DMS153 (cell line): ENCODE results near the gene CAMK2D.

Source experiments
- DNase-seq: peaks from one replicate; lab custom pipeline; 2025; lab: John Stamatoyannopoulos, UW

Gene CAMK2D

GRCh38 chr4:113604955-113605354 is 156.6 kb downstream of the CAMK2D start:
- DNase-seq: no peak

DNA sequence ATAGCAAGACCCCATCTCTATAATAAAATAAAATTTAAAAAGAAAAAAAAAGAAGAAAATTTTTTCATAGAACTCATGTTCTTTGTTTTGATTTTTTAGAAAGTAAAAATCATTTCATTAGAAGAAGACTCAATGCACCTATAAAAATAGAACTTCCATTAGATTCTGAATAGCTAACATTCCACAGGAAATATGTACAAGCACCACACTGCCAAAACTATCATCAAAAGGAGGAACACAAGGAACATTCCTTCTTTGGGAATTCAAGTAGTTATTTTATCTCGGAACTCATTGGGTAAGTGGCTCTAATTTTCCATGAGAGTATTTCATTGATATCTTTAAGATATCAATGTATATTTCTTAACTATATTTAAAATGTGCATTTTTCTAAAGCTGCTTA is 157.6 kb downstream of the CAMK2D start:
- DNase-seq: no peak

DNA sequence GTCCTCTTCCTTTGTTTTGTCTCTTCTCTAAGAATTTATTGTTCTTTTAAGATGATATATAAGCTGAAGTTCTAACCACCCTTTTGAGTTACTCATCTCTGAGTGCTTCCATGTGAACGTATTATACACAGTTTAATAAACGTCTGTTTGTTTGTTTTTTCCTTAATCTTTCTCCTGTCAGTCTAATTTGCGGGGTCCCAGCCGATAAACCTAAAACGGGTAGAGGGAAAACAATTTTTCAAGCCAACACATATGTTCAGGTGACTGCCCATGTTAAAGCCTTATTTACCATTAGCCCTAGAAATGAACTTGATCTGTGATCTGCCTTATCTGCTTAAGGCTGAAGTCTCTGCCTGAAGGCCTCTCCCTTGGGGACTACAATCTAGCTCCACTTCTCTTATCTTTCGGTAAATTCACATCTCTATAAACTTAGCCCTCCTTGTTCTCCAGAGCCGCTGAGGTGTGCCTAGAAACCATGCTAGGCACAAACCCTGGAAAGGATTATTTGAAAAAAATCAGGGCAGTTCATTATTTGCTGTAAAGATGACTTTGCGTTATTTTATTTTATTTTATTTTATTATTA is 158.8 kb downstream of the CAMK2D start:
- DNase-seq: no peak

- DNase-seq: no peak
Observed at GRCh38 chr4:113601636-113602035, 159.9 kb downstream of the CAMK2D start.

DNA sequence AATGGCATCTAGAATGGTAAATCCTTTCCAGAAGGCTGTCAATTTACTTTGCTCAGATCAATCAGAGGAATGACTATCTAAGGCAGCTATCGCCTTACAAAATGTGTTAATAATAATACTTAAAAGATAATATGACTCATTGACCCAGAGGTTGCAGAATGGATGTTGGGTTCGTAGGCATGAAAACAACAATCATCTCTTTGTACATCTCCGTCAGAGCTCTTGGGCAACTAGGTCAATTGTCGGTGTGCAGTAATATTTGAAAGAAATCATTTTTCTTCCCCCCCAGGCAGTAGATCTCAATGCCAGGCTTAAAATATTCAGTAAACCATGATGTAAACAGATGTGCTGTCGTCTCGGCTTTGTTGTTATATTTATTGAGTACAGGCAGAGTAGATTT is 165.1 kb downstream of the CAMK2D start:
- no peak for DNase-seq

DNA sequence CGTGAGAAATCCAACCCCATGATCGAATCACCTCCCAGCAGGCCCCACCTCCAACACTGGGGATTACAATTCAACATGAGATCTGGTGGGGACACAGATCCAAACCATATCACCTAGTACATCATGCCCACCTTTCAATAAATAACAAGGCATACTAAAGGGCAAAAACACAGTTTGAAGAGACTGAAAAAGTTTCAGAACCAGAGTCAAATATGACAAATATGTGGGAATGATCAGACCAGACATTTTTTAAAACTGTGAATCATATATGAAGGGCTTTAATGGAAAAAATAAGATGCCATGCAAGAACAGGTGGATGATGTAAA is 167.3 kb downstream of the CAMK2D start:
- DNase-seq: no peak

DNA sequence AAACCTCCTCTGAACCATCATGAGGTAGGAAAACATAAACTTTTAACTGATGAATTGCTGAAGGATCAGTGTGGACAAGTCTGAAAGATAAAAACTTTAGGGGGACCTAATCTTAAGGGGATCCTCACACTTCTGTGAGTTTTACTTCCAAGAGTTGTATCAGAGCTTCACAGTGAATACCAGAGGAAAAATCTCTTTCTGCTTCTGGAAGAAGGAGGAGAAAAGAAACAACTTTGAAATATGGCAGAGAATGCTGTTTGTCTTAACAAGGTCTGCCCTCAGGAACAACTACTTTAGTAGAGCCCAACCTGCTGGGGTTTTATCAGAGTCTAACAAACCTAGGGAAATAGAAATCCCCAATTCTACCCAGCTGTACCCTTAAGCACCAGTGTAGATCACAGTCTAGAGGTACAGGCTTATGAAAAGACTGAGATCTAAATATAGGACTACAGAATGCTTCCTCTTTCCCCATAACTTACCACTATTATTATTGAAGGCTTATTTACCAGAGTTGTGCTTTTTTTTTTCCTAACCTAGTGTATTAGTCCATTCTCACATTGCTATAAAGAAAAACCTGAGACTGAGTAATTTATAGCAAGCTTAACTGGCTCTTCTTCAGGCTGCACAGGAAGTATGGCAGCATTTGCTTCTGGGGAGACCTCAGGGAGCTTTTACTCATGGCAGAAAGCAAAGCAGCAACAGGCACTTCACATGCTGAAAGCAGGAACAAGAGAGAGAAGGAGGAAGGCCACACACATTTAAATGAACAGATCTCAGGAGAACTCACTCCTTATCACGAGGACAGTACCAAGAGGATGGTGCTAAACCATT is 167.9 kb downstream of the CAMK2D start:
- DNase-seq: no peak

DNA sequence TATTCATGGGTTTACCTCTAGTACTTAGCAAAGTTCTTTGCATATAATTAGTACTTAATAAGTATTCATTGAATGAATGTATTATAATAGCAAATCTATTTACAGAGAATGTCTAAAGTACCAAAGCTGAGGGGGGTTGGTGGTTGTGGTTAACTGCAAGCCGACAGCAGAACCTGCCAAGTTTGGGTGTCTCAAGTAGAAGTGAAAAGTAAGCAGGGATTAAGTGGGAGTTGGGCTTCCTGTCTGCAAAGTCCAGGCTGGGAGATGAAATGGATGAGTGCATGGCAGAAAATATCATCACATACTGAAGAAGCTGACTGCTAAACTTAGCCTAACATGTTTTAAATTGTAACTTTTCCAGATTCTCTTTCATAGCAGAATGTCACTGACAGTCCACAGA is 169.6 kb downstream of the CAMK2D start:
- no peak for DNase-seq

- DNase-seq: no peak
Observed at GRCh38 chr4:113588895-113589668, 172.5 kb downstream of the CAMK2D start.

DNA sequence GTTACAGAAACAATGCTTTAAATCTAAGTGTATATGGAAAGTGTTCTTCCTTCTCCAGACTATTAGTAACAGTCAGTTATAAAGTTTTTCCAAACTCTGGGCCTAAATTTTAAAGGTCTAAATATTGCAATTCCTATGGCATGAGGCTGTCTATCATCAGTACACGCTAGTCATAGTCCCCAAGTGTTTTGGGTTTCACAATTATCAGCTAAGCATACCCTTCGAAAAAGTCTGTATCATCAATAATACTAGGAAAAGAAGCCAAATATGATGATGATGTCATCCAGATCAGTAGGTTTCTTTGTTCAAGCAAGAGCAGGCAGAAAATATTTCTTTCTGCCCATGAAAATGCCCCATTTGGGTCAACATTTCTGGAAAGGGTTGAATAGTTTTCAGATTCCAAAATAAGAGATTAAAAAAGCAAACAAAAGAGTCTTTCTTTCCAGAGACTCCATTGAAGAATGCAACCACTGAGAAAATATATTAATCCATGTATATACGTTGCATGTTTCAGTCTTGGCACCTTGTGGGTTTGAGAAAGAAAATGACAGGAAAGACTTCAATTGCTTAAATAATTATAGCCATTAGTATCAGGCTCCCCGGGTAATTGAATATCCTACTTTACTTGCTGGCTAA is 173.8 kb downstream of the CAMK2D start:
- no peak for DNase-seq

GRCh38 chr4:113587156-113587555 is 174.4 kb downstream of the CAMK2D start:
- no peak for DNase-seq

DNA sequence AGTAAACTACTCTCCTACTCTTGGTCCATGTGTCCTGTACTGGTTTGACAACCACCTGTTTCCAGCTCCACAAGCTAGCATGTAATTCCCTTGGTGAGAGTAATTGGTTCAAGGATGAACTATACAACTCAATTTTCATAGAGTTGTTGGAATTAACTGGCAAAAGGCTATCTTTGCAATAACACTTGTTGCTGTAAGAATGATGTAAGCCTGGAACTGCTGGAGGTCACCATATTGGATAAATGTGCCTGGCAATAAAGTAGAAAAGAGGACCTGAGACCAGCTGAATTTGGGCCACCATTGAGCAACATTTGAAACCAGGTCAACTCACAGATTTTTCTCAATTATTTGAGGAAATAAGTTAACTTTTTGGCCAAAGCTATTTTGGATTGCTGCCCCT is 175.5 kb downstream of the CAMK2D start:
- no peak for DNase-seq

DNA sequence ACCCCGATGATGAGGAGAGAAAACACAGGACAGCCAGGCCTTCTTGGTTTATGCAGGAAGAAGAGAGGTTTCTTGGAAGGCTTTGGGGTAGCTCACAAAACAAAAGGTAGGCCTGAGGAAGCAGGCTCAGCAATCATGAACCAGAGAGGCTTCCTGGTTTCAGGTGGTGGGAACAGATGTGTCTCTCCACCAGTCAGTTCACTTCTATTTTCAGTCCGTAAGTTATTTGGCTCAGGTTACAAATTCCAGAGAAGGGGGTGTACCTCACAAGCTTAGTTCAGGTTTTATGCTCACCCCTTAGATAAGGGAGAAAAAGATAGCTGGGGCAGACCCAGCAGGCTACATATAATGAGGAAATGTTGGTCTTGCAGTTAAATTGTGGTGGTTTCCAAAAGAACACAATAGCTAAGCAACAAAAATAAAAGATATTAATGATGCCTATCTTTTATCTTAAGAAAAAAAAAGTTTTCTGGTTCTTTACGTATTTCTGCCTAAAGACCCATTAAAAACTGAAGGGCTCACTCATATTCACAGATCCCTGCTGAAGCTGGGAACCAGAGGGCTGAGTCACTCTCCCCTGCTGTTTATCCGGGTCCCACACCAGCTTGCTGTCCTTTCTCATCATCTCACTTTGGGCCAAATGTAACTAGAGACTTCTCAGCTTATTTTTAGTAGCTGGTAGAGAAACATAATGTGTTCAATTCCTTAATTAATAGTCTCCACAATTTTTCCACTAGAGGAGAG is 177.0 kb downstream of the CAMK2D start:
- no peak for DNase-seq

DNA sequence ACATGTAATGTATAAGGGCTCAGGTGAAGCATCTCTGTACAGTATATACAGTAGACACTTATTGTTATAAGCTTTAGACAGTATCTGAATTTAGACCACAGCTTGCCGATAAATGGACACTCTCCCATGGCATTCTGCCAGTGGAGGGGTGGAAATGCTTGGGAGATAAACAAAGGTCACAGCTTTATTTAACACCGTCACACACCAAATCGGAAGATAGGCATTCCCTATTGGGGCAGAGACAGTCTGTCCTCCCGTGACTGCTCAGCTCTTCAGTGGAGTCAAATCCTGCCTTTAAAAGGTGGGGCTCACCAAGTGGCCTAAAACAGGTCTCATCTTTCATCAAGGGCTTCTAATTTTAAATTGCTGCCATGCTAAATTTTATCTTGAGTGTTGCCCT is 178.8 kb downstream of the CAMK2D start:
- no peak for DNase-seq

GRCh38 chr4:113579360-113579759 is 182.2 kb downstream of the CAMK2D start:
- no peak for DNase-seq

- no peak for DNase-seq
Observed at GRCh38 chr4:113576947-113577678, 184.4 kb downstream of the CAMK2D start.

- no peak for DNase-seq
Observed at GRCh38 chr4:113575401-113575800, 186.1 kb downstream of the CAMK2D start.

GRCh38 chr4:113574636-113575103 is 186.9 kb downstream of the CAMK2D start:
- DNase-seq: no peak

- DNase-seq: no peak
Observed at GRCh38 chr4:113572620-113573019, 188.9 kb downstream of the CAMK2D start.

DNA sequence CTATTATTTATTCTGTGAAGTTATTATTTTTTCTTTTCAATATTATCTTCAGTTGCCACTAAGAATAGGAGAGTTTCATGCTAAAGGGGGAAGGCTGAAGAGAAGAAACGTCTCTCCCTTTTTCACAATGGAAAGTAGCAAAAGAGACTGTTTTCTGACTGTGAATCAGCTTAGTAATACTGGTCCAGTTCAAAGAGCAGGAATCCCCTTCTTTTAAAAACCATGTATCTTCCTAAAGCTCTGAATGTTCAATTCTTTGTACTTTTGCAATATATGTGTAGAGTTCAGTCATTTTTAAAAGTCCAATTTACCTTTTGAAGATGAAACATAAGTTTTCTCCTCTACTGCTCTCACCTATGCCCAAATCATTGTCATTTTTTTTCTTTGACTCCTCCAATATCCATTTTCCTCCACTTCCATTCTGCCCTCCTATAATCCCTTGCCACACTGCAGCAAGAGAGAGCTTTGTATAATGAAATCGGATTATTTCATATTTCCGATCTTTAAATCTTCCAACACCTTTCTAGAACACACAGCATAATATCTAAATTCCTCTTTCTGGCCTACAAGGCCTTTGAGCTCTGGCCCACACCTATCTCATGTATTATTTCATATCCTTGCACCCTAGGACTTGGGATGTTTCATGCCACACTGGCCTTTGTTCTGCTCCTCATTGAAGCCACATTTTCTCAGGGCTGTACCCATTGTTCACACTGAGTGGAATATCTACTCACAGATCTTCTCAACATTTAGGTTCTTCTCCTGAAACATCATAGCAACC is 195.3 kb downstream of the CAMK2D start:
- no peak for DNase-seq

- DNase-seq: no peak
Observed at GRCh38 chr4:113565702-113566012, 195.9 kb downstream of the CAMK2D start.
